Measurements from ENCODE around the gene ARHGAP22. TPM values are rescaled to one million over a fixed set of nuclear protein-coding genes. Genes with fewer than 3 reads are reported as not detected.

ARHGAP22 gene
- total and polyA plus RNA-seq, 2 experiments from 2014 or later, result 4.8 to 10.7 TPM

GRCh38 chr10:48580236-48580635, 24.6 kb downstream of the ARHGAP22 start:
- Histone ChIP-seq H3K27me3 (ENCODE audit: insufficient read depth) (no peaks in the 10 kb centered on the region), H3K9me2 (ENCODE audit: insufficient read depth) (peaks cover 18% of the 10 kb centered on the region; the same call in 1 of the 2 replicates), H3K4me2 (no peak overlapping the region), H3K27ac (ENCODE audit: low read depth) (no peak overlapping the region), H3K4me1 (ENCODE audit: insufficient read depth) (peaks cover 4% of the 10 kb centered on the region), H3K79me2 (replicated peaks; ENCODE audit: insufficient read depth) (no peaks in the 10 kb centered on the region), H3F3A (replicated peaks; ENCODE audit: low read depth) (no peaks in the 10 kb centered on the region), H3K36me3 (ENCODE audit: insufficient read depth) (no peaks in the 10 kb centered on the region), H3K4me3 (no peak overlapping the region), H2AFZ (0 out of 2 replicates have a peak overlapping the region, but pooled peaks have one; percentile 11), H4K20me1 (replicated peaks; ENCODE audit: insufficient read depth) (no peaks in the 10 kb centered on the region)
- Mint-ChIP-seq H3K27me3 (ENCODE audit: insufficient read depth, low read depth, poor library complexity) (peaks cover 8% of the 10 kb centered on the region), H3K9me3 (peaks cover 12% of the 10 kb centered on the region), H3K4me3 (no peak overlapping the region), H3K27ac (no peak overlapping the region), H3K4me1 (peaks cover 13% of the 10 kb centered on the region; the same call in 2 of the 3 replicates), H3K36me3 (ENCODE audit: low read depth) (peaks cover 6% of the 10 kb centered on the region)
- no peak for ATAC-seq
- TF ChIP-seq ZNF331 (CRISPR knock-in tag; IDR thresholded peaks at IDR 0.05; ENCODE audit: low read depth), result no peak
- no peak for TF ChIP-seq ZNF114 (CRISPR knock-in tag; IDR thresholded peaks at IDR 0.05)
- no peak for TF ChIP-seq CREB1 (CRISPR knock-in tag; IDR thresholded peaks at IDR 0.05; ENCODE audit: low read depth)
- TF ChIP-seq EZH2phosphoT487 (IDR thresholded peaks at IDR 0.05; ENCODE audit: unreplicated experiment), result no peak
- no peak for TF ChIP-seq CTCF (conservative IDR thresholded peaks at IDR 0.05; ENCODE audit: low read depth in 2 of 2)
- TF ChIP-seq NANOG (IDR thresholded peaks at IDR 0.05; ENCODE audit: borderline replicate concordance), result no peak
- TF ChIP-seq REST (IDR thresholded peaks at IDR 0.05; ENCODE audit: unreplicated experiment), result no peak
- no peak for TF ChIP-seq ZNF462 (CRISPR knock-in tag; IDR thresholded peaks at IDR 0.05)
- no peak for TF ChIP-seq ETS1 (IDR thresholded peaks at IDR 0.05)
- no peak for TF ChIP-seq POLR2AphosphoS5 (IDR thresholded peaks at IDR 0.05; ENCODE audit: low read depth)
- TF ChIP-seq EZH2 (IDR thresholded peaks at IDR 0.05; ENCODE audit: low read depth, unreplicated experiment), result no peak
- no peak for TF ChIP-seq STAT1 (IDR thresholded peaks at IDR 0.05; ENCODE audit: unreplicated experiment)
- no peak for TF ChIP-seq JUNB (IDR thresholded peaks at IDR 0.05; ENCODE audit: unreplicated experiment)
- DNase-seq (ENCODE audit: low spot score), result no peak

Data from GM23338 (cell line).